ENCODE data around the gene NPBWR2. TPM values are rescaled to one million over a fixed set of nuclear protein-coding genes. Genes with fewer than 3 reads are reported as not detected.
"Not testable (repeated sequence)": the region's sequence is repeated elsewhere in the genome, so short reads cannot be mapped to it uniquely, and the experiment has no call there.

Gene NPBWR2
- total RNA-seq, 2 donors from 2014 or later, result not detected

DNA sequence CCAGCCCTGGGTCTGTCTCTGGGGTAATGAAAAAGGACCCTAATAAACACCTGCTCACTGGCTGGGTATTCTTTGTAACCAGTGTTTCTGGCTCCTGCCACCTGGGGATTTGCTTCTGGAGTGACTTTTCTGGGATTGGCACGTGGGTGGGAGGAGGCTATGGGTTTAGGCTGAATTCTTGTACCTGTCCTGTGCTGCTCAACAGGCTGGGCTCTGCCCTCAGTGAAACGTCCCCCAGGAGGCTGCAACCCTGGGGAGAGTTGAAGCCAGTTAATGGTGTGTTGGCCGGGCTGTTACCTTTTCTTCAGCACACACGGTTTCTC is 6.8 kb downstream of the NPBWR2 start:
- no peaks in the 10 kb centered on the region for H3K9me3 ChIP-seq (ENCODE audit: control insufficient read depth, low read length, poor library complexity, severe bottlenecking)
- Mint-ChIP-seq H3K36me3 (ENCODE audit: low read depth) (peaks cover 3% of the 10 kb centered on the region), H3K4me3 (no peak overlapping the region), H3K27ac (no peak overlapping the region), H3K4me1 (peaks cover 11% of the 10 kb centered on the region), H3K27me3 (peaks cover 25% of the 10 kb centered on the region)
- ATAC-seq, result no peak
- DNase-seq, result no peak

DNA sequence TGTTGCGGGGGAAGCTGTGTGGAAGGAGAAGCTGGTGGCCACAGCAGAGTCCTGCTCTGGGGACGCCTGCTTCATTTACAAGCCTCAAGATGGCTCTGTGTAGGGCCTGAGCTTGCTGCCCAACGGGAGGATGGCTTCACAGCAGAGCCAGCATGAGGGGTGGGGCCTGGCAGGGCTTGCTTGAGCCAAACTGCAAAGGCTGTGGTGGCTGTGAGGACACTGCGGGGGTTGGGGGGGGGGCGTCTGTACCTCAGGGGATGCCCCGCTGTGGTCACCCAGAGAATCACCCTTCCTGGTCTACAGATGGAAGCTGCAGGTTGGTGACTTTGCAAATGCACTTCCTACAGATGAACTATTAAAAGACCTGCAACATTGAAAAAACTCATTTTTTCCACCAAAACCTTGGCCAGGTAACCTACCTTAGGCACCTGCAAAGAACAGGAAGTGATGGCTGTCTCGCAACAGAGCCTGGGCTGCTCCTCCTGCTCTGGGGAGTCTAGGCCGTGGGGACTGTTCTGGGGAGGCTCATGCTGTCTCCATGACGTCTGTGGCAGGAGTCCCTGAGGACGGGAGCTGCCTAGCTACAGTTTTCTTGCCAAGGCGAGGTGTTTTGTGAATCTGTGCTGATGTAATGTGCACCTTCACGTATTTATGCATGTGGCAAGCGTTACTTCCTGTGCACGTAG is 7.3 kb downstream of the NPBWR2 start:
- no peak overlapping the region for H3K4me3 Mint-ChIP-seq
- DNase-seq, result no peak

DNA sequence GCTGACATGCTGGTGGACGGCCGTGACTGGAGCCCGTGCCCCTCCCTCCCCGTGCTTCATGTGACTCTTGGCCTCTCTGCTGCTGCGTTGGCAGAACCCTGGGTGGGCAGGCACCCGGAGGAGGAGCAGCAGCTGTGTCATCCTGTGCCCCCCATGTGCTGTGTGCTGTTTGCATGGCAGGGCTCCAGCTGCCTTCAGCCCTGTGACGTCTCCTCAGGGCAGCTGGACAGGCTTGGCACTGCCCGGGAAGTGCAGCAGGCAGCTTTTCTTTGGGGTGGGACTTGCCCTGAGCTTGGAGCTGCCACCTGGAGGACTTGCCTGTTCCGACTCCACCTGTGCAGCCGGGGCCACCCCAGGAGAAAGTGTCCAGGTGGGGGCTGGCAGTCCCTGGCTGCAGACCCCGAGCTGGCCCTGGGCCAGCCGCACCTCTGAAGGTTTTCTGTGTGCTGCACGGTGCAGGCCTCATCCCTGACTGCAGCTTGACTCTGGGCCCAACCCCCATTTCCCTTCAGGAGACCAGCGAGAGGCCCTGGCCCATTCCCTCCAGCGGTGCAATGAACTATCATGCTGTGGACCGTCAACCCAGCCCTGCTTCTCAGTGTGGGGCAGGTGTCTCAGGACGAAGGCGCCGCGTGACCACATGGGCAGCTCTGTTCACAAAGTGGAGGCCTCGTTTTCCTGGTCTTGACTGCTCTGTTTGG is 8.1 kb downstream of the NPBWR2 start:
- H3K4me1 Mint-ChIP-seq, result peaks cover 11% of the 10 kb centered on the region
- no peak for ATAC-seq
- H3K4me3 Mint-ChIP-seq, result no peak overlapping the region
- no peak overlapping the region for H3K27ac Mint-ChIP-seq
- peaks cover 3% of the 10 kb centered on the region for H3K36me3 Mint-ChIP-seq (ENCODE audit: low read depth)
- peaks cover 25% of the 10 kb centered on the region for H3K27me3 Mint-ChIP-seq
- no peaks in the 10 kb centered on the region for H3K9me3 ChIP-seq (ENCODE audit: control insufficient read depth, low read length, poor library complexity, severe bottlenecking)
- no peak for DNase-seq

More for the DNA sequence above, 7.3 kb downstream of the NPBWR2 start:
- peak; percentile 68 for ATAC-seq
- H3K27me3 Mint-ChIP-seq, result peaks cover 25% of the 10 kb centered on the region
- H3K27ac Mint-ChIP-seq, result no peak overlapping the region
- no peaks in the 10 kb centered on the region for H3K9me3 ChIP-seq (ENCODE audit: control insufficient read depth, low read length, poor library complexity, severe bottlenecking)
- peaks cover 3% of the 10 kb centered on the region for H3K36me3 Mint-ChIP-seq (ENCODE audit: low read depth)
- H3K4me1 Mint-ChIP-seq, result peaks cover 11% of the 10 kb centered on the region

DNA sequence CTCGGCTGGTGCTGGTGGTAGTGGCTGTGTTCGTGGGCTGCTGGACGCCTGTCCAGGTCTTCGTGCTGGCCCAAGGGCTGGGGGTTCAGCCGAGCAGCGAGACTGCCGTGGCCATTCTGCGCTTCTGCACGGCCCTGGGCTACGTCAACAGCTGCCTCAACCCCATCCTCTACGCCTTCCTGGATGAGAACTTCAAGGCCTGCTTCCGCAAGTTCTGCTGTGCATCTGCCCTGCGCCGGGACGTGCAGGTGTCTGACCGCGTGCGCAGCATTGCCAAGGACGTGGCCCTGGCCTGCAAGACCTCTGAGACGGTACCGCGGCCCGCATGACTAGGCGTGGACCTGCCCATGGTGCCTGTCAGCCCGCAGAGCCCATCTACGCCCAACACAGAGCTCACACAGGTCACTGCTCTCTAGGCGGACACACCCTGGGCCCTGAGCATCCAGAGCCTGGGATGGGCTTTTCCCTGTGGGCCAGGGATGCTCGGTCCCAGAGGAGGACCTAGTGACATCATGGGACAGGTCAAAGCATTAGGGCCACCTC is 8.8 kb downstream of the NPBWR2 start:
- Mint-ChIP-seq H3K27me3 (peaks cover 20% of the 10 kb centered on the region), H3K4me3 (no peak overlapping the region), H3K4me1 (peaks cover 9% of the 10 kb centered on the region), H3K36me3 (ENCODE audit: low read depth) (peaks cover 3% of the 10 kb centered on the region), H3K27ac (no peak overlapping the region)
- DNase-seq (no peak), ATAC-seq (no peak)
- H3K9me3 ChIP-seq (ENCODE audit: control insufficient read depth, low read length, poor library complexity, severe bottlenecking), result no peaks in the 10 kb centered on the region

DNA sequence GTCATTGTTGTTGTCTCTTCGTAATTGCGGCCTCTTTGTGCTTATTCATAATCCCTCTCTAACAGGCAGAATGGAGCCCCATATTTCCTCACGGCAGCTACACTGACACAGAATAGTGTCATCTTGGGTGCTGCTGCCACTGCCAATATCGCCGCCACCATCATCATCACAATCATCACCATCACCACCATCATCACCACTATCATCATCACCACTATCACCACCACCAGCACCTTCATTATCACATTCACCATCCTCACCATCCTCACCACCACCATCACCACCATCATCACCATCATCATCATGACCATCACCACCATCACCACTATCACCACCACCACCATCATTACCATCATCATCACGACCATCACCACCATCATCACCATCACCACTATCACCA is 10.8 kb downstream of the NPBWR2 start:
- H3K4me1 Mint-ChIP-seq, result peaks cover 12% of the 10 kb centered on the region
- H3K4me3 Mint-ChIP-seq, result no peak overlapping the region
- ATAC-seq (no peak), DNase-seq (no peak)
- no peaks in the 10 kb centered on the region for H3K9me3 ChIP-seq (ENCODE audit: control insufficient read depth, low read length, poor library complexity, severe bottlenecking)
- no peak overlapping the region for H3K27ac Mint-ChIP-seq
- peaks cover 10% of the 10 kb centered on the region for H3K27me3 Mint-ChIP-seq
- peaks cover 3% of the 10 kb centered on the region for H3K36me3 Mint-ChIP-seq (ENCODE audit: low read depth)

DNA sequence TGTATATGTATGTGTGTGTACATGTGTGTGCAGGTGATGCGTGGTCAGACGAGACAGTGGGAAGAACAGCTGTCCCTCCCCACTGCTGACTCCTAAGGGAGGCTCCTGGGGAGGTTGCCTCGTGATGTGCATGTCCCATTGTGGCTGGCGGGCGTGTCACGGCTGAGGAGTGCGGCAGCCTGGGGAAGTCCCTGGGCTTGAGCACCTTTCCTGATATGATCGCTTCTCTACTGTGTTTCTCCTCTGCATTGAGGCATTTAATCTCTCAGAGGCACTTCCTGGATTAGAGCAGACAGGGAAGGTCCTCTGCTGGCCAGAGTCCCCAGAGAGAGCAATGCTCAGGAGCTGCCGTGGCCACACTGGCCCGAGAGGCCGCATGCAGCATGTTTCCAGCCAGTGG is 11.4 kb downstream of the NPBWR2 start:
- no peak overlapping the region for H3K4me3 Mint-ChIP-seq
- no peak overlapping the region for H3K27ac Mint-ChIP-seq
- peaks cover 7% of the 10 kb centered on the region for H3K4me1 Mint-ChIP-seq
- peak; percentile 51 for ATAC-seq
- peaks cover 4% of the 10 kb centered on the region for H3K27me3 Mint-ChIP-seq
- H3K36me3 Mint-ChIP-seq (ENCODE audit: low read depth), result peaks cover 3% of the 10 kb centered on the region
- DNase-seq, result no peak
- no peaks in the 10 kb centered on the region for H3K9me3 ChIP-seq (ENCODE audit: control insufficient read depth, low read length, poor library complexity, severe bottlenecking)

DNA sequence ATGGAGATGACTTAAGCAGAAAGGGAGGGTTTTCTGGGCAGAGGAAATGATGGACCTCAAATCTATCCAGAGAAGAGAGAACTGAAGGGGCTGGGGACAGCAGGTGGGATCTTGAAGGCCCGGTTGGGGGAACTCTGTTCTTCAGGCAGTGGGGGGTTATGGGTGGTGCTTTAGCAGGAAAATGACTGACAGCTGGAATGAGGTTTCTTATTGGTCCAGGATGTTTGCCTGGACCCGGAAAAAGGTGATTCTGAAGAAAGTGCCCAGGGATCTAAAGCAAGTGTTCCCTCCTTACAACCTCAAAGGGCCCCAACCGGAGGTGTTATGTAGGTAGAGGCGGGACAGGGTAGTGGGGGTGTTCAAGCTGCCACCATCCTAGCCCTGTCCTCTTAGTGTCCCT is 11.9 kb downstream of the NPBWR2 start:
- H3K27ac Mint-ChIP-seq, result peak overlapping the region; percentile 21
- H3K27me3 Mint-ChIP-seq, result no peaks in the 10 kb centered on the region
- peaks cover 7% of the 10 kb centered on the region for H3K4me1 Mint-ChIP-seq

DNA sequence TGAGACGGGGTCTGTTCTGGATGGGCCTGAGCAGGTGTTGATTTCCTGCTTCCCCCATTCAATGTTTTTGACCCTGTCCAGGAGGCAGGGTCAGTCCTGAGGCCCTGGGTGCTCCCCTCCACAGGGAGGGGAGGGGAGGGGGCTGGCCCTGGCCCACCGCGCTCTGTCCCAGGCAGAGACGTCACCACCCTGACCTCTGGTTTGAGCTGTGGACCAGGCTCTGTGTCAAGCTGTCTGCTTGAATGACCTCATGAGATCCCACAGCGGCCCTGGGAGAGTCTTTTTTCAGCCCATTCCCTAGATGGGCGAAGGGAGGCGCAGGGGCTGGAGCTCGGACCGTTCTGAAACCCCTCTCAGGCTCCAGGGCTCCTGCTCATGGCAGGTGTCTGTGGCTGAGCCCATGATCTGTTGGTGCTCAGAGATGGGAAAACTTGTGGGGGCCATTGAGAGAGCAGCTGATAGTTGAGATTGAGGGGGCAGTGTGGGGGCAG is 14.3 kb downstream of the NPBWR2 start:
- no peaks in the 10 kb centered on the region for H3K9me3 ChIP-seq (ENCODE audit: control insufficient read depth, low read length, poor library complexity, severe bottlenecking)
- Mint-ChIP-seq H3K27ac (no peak overlapping the region), H3K27me3 (no peaks in the 10 kb centered on the region), H3K4me3 (no peak overlapping the region), H3K4me1 (peaks cover 11% of the 10 kb centered on the region), H3K36me3 (ENCODE audit: low read depth) (peaks cover 5% of the 10 kb centered on the region)
- DNase-seq (no peak), ATAC-seq (no peak)

More for the DNA sequence above, 11.9 kb downstream of the NPBWR2 start:
- no peak for DNase-seq
- peak; percentile 4 for ATAC-seq
- H3K9me3 ChIP-seq (ENCODE audit: control insufficient read depth, low read length, poor library complexity, severe bottlenecking), result no peaks in the 10 kb centered on the region
- H3K36me3 Mint-ChIP-seq (ENCODE audit: low read depth), result peaks cover 3% of the 10 kb centered on the region
- H3K4me3 Mint-ChIP-seq, result no peak overlapping the region

DNA sequence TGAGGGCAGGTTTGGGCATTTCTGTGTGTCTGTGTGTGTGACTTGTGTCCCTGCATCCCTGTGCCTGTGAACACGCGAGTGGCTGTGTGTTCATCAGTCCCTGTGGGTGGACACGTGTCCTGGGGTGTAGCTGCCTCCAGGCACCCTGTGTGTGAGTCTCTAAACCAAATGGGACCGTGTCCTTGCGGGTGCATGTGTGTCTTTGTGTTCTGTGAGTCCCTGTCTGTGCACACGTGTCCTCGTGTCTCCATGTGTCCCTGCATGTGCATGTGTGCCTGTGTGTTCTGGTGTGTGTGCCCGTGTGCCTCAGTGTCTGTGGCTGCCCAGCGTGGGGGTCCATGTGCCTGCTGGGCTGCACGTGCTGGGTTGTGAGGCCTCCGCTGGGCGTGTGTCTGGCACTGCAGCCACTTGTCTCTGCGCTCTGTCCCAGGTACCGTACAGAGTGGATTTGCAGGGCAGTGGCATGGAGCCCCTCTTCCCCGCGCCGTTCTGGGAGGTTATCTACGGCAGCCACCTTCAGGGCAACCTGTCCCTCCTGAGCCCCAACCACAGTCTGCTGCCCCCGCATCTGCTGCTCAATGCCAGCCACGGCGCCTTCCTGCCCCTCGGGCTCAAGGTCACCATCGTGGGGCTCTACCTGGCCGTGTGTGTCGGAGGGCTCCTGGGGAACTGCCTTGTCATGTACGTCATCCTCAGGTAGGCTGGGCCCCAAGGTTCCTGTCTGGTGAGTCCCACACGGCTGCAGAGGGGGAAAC is 14.9 kb downstream of the NPBWR2 start:
- no peak overlapping the region for H3K27ac Mint-ChIP-seq
- DNase-seq, result no peak

DNA sequence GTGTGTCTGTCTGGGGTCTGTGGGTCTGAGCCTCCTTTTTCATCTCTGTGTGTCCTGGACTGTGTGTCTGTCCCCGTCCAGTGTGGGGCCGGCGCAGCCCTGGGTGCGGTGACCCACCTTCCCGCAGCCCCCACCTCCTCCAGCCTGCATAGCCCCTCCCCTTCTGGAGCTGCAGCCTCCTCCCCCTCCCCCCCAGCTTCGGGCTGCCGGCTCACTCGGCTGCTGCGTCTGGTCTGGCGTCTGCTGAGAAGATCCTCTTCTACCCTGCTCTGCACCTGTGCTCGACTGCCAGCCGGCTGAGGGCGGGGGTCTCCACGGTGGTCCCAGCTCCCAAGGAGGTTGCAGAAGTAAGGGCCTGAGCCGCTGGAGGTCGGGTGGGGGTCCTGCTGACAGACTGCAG is 15.6 kb downstream of the NPBWR2 start:
- Mint-ChIP-seq H3K27ac (no peak overlapping the region), H3K4me3 (no peak overlapping the region), H3K4me1 (peaks cover 11% of the 10 kb centered on the region), H3K27me3 (no peaks in the 10 kb centered on the region), H3K36me3 (ENCODE audit: low read depth) (peaks cover 3% of the 10 kb centered on the region)
- no peaks in the 10 kb centered on the region for H3K9me3 ChIP-seq (ENCODE audit: control insufficient read depth, low read length, poor library complexity, severe bottlenecking)
- DNase-seq (no peak), ATAC-seq (no peak)

More for the DNA sequence above, 14.9 kb downstream of the NPBWR2 start:
- H3K27me3 Mint-ChIP-seq, result no peaks in the 10 kb centered on the region
- no peak overlapping the region for H3K4me3 Mint-ChIP-seq
- H3K4me1 Mint-ChIP-seq, result peaks cover 11% of the 10 kb centered on the region
- H3K9me3 ChIP-seq (ENCODE audit: control insufficient read depth, low read length, poor library complexity, severe bottlenecking), result no peaks in the 10 kb centered on the region
- H3K36me3 Mint-ChIP-seq (ENCODE audit: low read depth), result peaks cover 5% of the 10 kb centered on the region
- peak; percentile 53 for ATAC-seq

DNA sequence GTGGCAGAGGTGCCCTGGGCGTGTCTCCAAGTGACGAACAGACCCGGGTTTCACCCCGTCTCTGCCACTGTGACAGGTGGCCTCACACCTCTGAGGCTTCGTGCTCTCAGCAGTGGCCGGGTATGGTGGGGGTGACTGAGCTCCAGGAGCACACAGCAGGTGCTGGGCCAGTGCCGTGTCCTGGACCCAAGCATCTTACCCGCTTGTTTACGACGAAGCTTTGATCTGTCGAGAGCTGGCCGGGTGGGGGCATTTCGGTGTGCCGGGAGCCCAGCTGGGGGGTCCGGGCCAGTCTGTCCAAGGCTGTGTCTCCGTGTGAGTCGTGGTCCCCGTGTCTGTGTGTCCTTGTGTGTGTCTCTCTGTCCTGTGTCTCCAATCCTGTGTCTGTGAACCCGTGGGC is 16.0 kb downstream of the NPBWR2 start:
- peaks cover 11% of the 10 kb centered on the region for H3K4me1 Mint-ChIP-seq

DNA sequence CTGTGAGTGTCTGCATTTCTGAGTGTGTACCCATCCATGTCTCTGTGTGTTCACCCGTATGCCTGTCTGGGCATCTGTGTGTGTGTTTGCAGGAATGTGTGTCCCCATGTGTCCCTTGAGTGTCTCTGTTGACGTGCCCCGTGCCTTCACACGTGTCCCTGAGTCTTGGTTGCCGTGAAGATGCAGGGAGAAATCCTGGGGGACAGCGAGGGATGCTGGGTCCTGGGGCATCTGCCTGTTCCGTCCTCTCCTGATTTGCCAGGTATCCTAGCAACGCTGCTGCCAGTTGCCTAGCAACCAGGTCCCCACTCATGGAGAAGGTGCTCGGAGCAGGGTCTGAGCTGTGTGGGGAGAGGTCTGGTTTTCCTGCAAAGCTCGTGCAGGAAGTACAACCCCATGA is 17.2 kb downstream of the NPBWR2 start:
- DNase-seq, result no peak
- Mint-ChIP-seq H3K27me3 (no peaks in the 10 kb centered on the region), H3K36me3 (ENCODE audit: low read depth) (peaks cover 2% of the 10 kb centered on the region), H3K4me1 (peaks cover 11% of the 10 kb centered on the region), H3K27ac (no peak overlapping the region), H3K4me3 (no peak overlapping the region)
- no peak for ATAC-seq
- H3K9me3 ChIP-seq (ENCODE audit: control insufficient read depth, low read length, poor library complexity, severe bottlenecking), result no peaks in the 10 kb centered on the region

More for the DNA sequence above, 16.0 kb downstream of the NPBWR2 start:
- no peak for DNase-seq
- Mint-ChIP-seq H3K36me3 (ENCODE audit: low read depth) (peaks cover 2% of the 10 kb centered on the region), H3K4me3 (no peak overlapping the region), H3K27me3 (no peaks in the 10 kb centered on the region), H3K27ac (no peak overlapping the region)
- no peaks in the 10 kb centered on the region for H3K9me3 ChIP-seq (ENCODE audit: control insufficient read depth, low read length, poor library complexity, severe bottlenecking)
- ATAC-seq, result no peak

DNA sequence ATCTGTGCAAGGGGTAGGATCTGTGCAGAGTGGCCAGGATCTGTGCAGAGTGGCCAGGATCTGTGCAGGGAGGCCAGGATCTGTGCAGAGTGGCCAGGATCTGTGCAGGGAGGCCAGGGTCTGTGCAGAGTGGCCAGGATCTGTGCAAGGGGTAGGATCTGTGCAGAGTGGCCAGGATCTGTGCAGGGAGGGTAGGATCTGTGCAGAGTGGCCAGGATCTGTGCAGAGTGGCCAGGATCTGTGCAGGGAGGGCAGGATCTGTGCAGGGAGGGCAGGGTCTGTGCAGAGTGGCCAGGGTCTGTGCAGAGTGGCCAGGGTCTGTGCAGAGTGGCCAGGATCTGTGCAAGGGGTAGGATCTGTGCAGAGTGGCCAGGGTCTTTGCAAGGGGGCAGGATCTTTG is 18.8 kb downstream of the NPBWR2 start:
- not testable (repeated sequence) for ATAC-seq; H3K27ac Mint-ChIP-seq; H3K36me3 Mint-ChIP-seq (ENCODE audit: low read depth); DNase-seq; H3K27me3 Mint-ChIP-seq; H3K4me3 Mint-ChIP-seq; H3K9me3 ChIP-seq (ENCODE audit: control insufficient read depth, low read length, poor library complexity, severe bottlenecking)
- H3K4me1 Mint-ChIP-seq, result peaks cover 15% of the 10 kb centered on the region

Data from T-helper 17 cell (primary cell).